SKM-1 (cell line): ENCODE data around the gene CPNE8.

Experiments used
- DNase-seq: peaks from one replicate; lab custom pipeline; 2025; ENCODE audit not compliant: unreplicated experiment; lab: John Stamatoyannopoulos, UW

CPNE8 gene

DNA sequence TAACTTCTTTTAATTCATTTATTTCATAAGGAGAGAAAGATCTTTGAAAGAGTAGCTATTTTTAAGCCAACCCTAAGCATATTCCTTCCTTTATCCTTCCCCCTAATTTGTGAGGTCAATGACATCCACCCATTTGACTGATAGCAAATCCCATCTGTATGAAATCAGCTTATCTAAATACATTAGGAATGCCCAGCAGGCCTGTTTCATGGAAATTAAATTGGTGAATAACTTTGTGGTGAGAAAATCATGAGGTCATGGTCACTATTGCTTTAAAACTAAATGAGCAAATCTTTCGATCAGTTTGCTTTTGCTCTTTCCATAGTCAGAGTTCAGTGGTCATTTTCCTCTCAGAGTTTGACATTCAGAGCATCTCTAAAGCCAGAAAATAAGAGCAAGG is 256.6 kb downstream of the CPNE8 start:
- no peak for DNase-seq

DNA sequence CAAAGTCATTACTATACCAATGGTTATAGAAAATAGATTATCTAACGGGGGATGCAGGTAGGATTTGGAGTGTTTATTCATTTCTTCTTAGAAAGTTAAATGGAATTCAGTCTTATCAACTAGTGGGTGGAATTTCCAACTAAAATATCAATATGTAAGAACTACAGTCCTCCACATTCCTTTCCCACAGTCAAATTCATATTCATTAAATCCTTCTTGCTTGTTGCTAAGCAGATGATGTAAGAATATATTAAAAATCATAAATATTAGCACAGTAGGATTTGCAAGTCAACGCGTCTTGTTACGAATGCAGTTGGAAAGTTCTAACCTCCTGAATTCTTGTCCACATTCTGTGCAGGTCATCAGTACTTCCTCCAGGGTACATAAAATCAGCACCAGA is 259.2 kb downstream of the CPNE8 start:
- no peak for DNase-seq

DNA sequence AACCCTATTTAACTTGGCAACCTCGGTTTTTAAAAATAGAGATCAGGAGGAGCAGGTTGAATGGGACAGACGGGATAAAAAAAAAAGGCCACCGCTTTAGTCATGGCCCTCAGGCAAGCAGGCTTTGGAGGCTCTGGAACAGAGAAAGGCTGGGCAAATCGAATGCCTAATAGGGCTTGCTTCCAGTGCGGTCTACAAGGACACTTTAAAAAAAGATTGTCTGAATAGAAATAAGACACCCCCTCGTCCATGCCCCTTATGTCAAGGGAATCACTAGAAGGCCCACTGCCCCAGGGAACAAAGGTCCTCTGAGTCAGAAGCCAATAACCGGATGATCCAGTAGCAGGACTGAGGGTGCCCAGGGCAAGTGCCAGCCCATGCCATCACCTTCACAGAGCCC is 265.8 kb downstream of the CPNE8 start:
- DNase-seq, result no peak

DNA sequence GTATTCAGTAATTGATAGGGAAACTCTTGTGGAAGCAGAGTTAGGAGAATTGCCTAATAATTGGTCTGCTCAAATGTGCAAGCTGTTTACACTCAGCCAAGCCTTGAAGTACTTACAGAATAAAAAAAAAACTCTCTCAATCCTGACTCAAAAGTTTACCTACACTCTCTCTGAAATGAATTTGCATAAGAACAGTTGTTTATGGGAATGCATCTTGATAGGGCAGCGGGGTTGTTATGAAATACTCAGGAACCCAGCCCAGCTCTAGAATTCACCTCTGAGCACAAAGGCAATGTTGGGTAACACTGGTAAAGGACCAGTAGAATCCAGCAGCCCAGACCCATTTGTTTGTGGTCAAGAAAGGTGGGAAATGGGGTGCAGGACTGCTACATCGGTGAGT is 267.0 kb downstream of the CPNE8 start:
- DNase-seq, result no peak

DNA sequence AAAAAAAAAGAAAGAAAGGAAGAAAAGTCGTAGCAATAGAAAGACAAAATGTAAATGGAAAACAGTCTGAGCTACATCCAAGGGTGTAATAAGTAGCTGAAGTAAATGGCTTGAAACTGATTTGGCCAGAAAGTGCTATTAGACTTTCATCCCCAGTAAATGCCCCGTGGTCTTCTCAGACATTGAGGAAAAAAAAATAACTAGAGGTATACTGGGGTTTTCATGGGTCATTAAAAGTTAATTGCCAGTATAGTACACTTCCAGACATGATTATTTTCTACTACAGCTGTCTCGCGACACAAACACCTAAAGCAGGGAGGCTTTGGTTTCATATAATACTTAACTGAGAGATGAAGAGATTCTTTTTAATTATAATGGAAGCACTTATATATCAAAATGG is 271.9 kb downstream of the CPNE8 start:
- no peak for DNase-seq

DNA sequence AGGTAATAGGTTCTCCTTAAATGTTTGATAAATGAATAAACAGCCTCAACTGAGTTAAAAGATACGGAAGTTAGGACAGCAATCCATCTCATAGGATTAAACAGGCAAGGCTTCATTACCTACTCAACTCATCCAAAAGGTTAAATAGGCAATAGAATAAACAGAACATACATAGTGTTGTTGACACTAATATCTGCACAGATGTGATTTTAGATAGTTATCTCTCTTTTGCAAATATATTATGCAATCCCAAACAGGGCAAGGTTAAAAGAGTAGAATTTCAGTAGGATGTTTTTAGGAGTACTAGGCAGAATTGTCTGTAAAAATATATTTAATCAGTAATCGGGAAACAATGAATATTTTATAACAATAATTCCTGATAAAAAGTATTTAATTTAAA is 276.3 kb downstream of the CPNE8 start:
- no peak for DNase-seq

DNA sequence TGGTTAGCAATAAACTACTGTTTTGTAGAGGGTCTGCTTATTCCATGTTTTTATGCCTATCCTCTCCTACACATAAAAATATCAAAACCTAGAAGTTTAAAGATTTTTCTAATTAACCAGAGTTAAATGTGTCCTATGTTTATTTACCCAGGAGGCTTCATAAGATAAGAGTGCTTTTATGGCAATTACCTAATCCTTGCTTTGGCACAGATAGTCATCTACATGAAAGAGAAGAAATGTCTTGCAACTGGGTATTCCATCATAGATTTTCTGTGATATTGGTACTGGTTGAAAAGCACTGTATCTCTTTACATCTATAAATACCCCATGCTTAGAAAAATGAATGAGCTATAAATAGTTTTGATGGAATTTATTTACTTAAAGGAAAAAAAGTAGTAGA is 277.1 kb downstream of the CPNE8 start:
- no peak for DNase-seq

DNA sequence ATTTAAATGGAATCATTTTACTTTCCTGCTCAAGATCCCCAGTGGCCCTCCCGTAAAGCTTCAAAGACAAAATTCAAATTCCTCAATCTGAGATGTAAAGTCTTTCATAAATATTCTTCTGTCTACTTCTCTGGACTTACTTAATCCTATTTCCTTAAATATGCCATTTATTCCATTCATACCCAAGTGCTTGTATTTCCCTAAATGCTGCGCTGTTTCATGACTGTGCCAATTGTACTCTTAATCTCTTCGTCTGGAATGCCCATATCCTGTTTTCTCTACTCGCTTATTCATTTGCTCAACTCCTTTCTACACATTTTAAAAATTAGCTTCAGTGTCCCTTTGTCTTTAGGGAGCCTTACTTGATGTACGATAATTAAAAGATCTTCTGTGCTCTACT is 280.1 kb downstream of the CPNE8 start:
- DNase-seq, result no peak

DNA sequence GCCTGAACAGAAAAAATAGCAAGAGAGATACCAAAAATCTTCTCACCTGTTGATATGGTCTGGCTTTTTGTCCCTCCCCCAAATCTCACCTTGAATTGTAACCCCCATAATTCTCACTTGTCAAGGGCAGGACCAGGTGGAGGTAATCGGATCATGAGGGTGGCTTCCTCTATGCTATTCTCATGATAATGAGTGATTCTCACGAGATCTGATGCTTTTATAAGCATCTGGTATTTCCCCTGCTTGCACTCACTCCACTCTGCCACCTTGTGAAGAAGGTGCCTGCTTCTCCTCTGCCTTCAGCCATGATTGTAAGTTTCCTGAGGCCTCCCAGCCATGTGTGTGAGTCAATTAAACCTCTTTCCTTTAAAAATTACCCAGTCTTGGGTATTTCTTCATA is 291.2 kb downstream of the CPNE8 start:
- no peak for DNase-seq

DNA sequence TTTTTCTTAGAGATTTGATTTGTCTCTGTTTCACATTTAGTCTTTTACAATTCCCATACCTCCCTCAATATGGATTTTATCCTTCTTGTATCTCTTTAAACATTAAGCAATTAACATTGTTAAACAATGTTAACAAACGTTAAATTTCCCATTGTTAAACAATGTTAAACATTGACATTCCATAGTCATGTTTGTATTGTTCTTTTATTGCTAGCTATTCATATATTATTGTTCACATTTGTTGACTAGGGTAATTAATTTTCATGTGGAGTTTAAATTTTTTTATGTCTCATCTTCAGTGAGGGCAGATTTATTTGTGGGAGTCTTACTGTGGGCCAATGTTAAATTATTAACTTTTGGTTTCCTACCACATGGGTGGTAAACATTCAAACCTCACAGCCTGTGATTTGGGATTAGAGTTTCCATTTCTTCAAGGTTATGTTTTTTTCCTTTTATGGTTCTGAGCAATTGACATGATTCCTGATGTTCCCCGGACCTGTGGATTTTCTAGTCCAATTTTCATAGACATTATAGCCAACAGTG is 294.5 kb downstream of the CPNE8 start:
- DNase-seq, result no peak

DNA sequence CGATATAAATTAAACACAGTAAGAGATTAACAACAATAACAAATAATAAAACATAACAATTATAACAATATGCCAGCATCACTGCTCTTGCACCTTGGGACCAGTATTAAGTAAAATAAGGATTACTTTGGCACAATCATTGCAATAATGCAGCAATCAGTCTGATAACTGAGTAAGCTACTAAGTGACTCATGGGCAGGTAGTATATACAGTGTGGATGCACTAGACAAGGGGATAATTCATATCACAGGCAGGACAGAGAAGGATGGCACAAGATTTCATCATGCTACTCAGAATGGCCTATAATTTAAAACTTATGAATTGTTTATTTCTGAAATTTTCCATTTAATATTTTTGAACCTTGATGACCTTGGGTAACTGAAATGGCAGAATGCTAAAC is 298.1 kb downstream of the CPNE8 start:
- DNase-seq, result no peak
